Measurements from ENCODE around the gene PRKAR1B. TPM values are rescaled to one million over a fixed set of nuclear protein-coding genes. Genes with fewer than 3 reads are reported as not detected.

PRKAR1B gene
- total and polyA plus RNA-seq, 2 donors (not counting 1 experiment from before 2014, with no cell fraction given), result 4.5 to 8.6 TPM

GRCh38 chr7:605661-606450 is 121.2 kb downstream of the PRKAR1B start:
- CTCF ChIA-PET, result no interaction called here

More at GRCh38 chr7:605661-606450, 121.2 kb downstream of the PRKAR1B start:
- H4K20me1 ChIP-seq (ENCODE audit: control insufficient read depth, insufficient read depth, low read length, poor library complexity, severe bottlenecking), result no peaks in the 10 kb centered on the region
- WGBS (ENCODE audit: insufficient coverage), result 97% methylated on average over 28 of the region's 33 CpGs
- H3K4me2 ChIP-seq (replicated peaks; ENCODE audit: low read depth, low read length, poor library complexity, severe bottlenecking), result no peak overlapping the region
- peak overlapping the region; percentile 48 for H3K4me3 Mint-ChIP-seq
- ATAC-seq (ENCODE audit: low read depth) (no peak), DNase-seq (no peak)
- H3K27ac Mint-ChIP-seq, result peak overlapping the region; percentile 59
- POLR2A ChIA-PET, result no interaction called here
- H3K36me3 ChIP-seq (replicated peaks in 1 of 2; ENCODE audit: control extremely low read depth in 1 of 2, control insufficient read depth in 1 of 2, extremely low read depth in 1 of 2, insufficient read depth in 2 of 2, low read length in 1 of 2), result peaks cover 0 to 2% of the 10 kb centered on the region in 2 experiments
- peaks cover 56% of the 10 kb centered on the region for H3K4me1 Mint-ChIP-seq
- H3K4me3 ChIP-seq (ENCODE audit: control extremely low read depth in 1 of 5, extremely low read depth in 1 of 5, insufficient read depth in 1 of 5, low read depth in 2 of 5, low read length in 4 of 5), result no peak overlapping the region
- no peaks in the 10 kb centered on the region for H3K27me3 ChIP-seq (replicated peaks in 1 of 4; ENCODE audit: control extremely low read depth in 1 of 4, control insufficient read depth in 3 of 4, insufficient read depth in 4 of 4, low read length in 3 of 4)
- no peak overlapping the region for H2AFZ ChIP-seq (ENCODE audit: insufficient read depth, low read depth, low read length, poor library complexity, severe bottlenecking)
- H3K27me3 Mint-ChIP-seq, result no peaks in the 10 kb centered on the region
- no peak for TF ChIP-seq EZH2 (IDR thresholded peaks at IDR 0.05; ENCODE audit: borderline replicate concordance, insufficient read depth, low read depth, low read length, poor library complexity, severe bottlenecking)
- TF ChIP-seq CTCF (IDR thresholded peaks at IDR 0.05), result no peak
- peaks cover 41 to 66% of the 10 kb centered on the region in 2 donors for H3K4me1 ChIP-seq (ENCODE audit: control insufficient read depth in 2 of 2, insufficient read depth in 2 of 2, low read length in 2 of 2)
- no peak overlapping the region for H3K9ac ChIP-seq (ENCODE audit: low read length)
- H3K79me2 ChIP-seq (ENCODE audit: control insufficient read depth, insufficient read depth, low read length), result no peaks in the 10 kb centered on the region
- peaks cover 0 to 59% (median 12%) of the 10 kb centered on the region in 3 donors for H3K9me3 ChIP-seq (ENCODE audit: control extremely low read depth in 1 of 3, control insufficient read depth in 2 of 3, insufficient read depth in 1 of 3, low read length in 2 of 3)
- H3K27ac ChIP-seq (ENCODE audit: low read length in 2 of 2), result no peak overlapping the region
- H3K9me3 Mint-ChIP-seq (ENCODE audit: insufficient read depth), result peaks cover 2% of the 10 kb centered on the region
- intact Hi-C loops (cut with micrococcal nuclease), result no loop called here

Measured in B cell (primary cell).